ENCODE results near the gene ZNF552.
"Not testable (repeated sequence)": the region's sequence is repeated elsewhere in the genome, so short reads cannot be mapped to it uniquely, and the experiment has no call there.

GRCh38 chr19:57810410-57811295, 4.1 kb downstream of the ZNF552 start:
- not testable (repeated sequence) for TF ChIP-seq CTCF (IDR thresholded peaks at IDR 0.05); EZH2 (IDR thresholded peaks at IDR 0.05; ENCODE audit: borderline replicate concordance, insufficient read depth, low read depth, low read length, poor library complexity, severe bottlenecking)
